Spleen (tissue), 11 donors: ENCODE results near the gene GPBAR1. TPM values are rescaled to one million over a fixed set of nuclear protein-coding genes. Genes with fewer than 3 reads are reported as not detected.

ENCODE experiments used
- DNase-seq: peaks from one replicate; pipeline ENCODE4 v3.0.0-alpha.2; 2020
- H3K27ac ChIP-seq, 8 donors: fragments of 200-600 bp; sonication (generic) in 7 of 8; 1 replicate in 4 of 8; 2 replicates in 4 of 8; pipeline versions ENCODE4 v1.5.0 to v1.8.0; 2016 to 2021; ENCODE audit warnings: inconsistent platforms in 4 of 8, mild to moderate bottlenecking in 4 of 8, moderate library complexity in 1 of 8
- H3K27me3 ChIP-seq, 7 donors: fragments of 200-600 bp; sonication (generic) in 6 of 7; replicated peaks in 1 of 7; 1 replicate in 4 of 7; 2 replicates in 3 of 7; pipeline versions ENCODE4 v1.5.0 to v1.8.0; 2016 to 2021; ENCODE audit warnings: inconsistent platforms in 3 of 7, mild to moderate bottlenecking in 1 of 7
- H3K36me3 ChIP-seq, 6 donors: fragments of 200-600 bp; sonication (generic) in 5 of 6; 1 replicate in 4 of 6; 2 replicates in 2 of 6; pipeline versions ENCODE4 v1.5.0 to v1.8.0; 2016 to 2021; ENCODE audit warnings: inconsistent platforms in 2 of 6
- H3K4me1 ChIP-seq, 6 donors: fragments of 200-600 bp; sonication (generic) in 5 of 6; 1 replicate in 3 of 6; 2 replicates in 3 of 6; pipeline versions ENCODE4 v1.5.0 to v1.8.0; 2016 to 2021; ENCODE audit warnings: inconsistent platforms in 3 of 6
- H3K4me3 ChIP-seq, 8 donors: fragments of 200-600 bp; sonication (generic) in 7 of 8; 1 replicate in 4 of 8; 2 replicates in 4 of 8; pipeline versions ENCODE4 v1.5.0 to v1.8.0; 2016 to 2021; ENCODE audit warnings: inconsistent platforms in 4 of 8, mild to moderate bottlenecking in 4 of 8, moderate library complexity in 2 of 8
- H3K9me3 ChIP-seq, 8 donors: fragments of 200-600 bp; sonication (generic) in 7 of 8; 1 replicate in 4 of 8; 2 replicates in 4 of 8; pipeline versions ENCODE4 v1.5.0 to v1.8.0; 2016 to 2021; ENCODE audit warnings: inconsistent platforms in 4 of 8
- POLR2A ChIP-seq, 3 donors: fragments of 450-650 bp; IDR thresholded peaks; one replicate each; pipeline ENCODE4 v1.5.1; 2017; ENCODE audit warnings: antibody characterized with exemption in 3 of 3, mild to moderate bottlenecking in 1 of 3
- POLR2AphosphoS5 ChIP-seq, 3 donors: sonication (generic); formaldehyde crosslinking; IDR thresholded peaks; one replicate each; pipeline ENCODE4 v1.5.1; 2017; ENCODE audit warnings: antibody characterized with exemption in 3 of 3
- WGBS, 5 donors: extraction: QIAGEN DNeasy Blood & Tissue Kit in 3 of 5; methylation state at CpG; one replicate each; pipeline versions ENCODE4 v1.1.5 to v1.1.7; 2013 to 2018; 5-methylcytosine and 5-hydroxymethylcytosine counted together
- intact Hi-C: fragments of 100-400 bp; cut with DNase I; formaldehyde crosslinking; loops from one replicate; pipeline ENCODE4 v1.15.0; 2023; ENCODE audit warnings: low total_unique reads
- polyA plus RNA-seq, 3 donors: library from polyadenylated mRNA; stranded (reverse); fragments of 200-250 nt; gene quantifications; one replicate each; pipeline ENCODE4 v1.2.1, GENCODE V29; 2013
- total RNA-seq, 7 donors: library from RNA; depleted of rRNA in 3 of 7; stranded (reverse); fragments of >200 nt in 3 of 7; fragmentation: NEBNext Ultra II Directional in 4 of 7; extraction: Animal tissue kit (Norgen Biotek cat#: 25700) in 4 of 7; gene quantifications; one replicate each; pipeline versions ENCODE4 v1.1.0 to v1.2.1, GENCODE V29; 2016 to 2021
- TF ChIP-seq, protein P1 (sequence below), 11 experiments: fragments of 200-600 bp in 7 of 11; fragments of 450-650 bp in 4 of 11; sonication (generic) in 4 of 11; IDR thresholded peaks in 8 of 11; conservative IDR thresholded peaks in 3 of 11; 1 replicate in 7 of 11; 2 replicates in 4 of 11; pipeline versions ENCODE4 v1.4.0 to v1.8.0; 2016 to 2021; ENCODE audit warnings: antibody characterized with exemption in 11 of 11, inconsistent platforms in 4 of 11, mild to moderate bottlenecking in 1 of 11
- donor health status: healthy with polysubstance abuse.
- donor health status: DM: no; HTN: no; CAD: no; lungs with moderate emphysema.
- donor health status: DM: no; HTN: no; CAD: no.
- donor health status: Bipolar disorder and iron deficiency.
- donor health status: healthy.
- donor health status: DM: no; HTN: no; CAD: no.
- donor health status: DM: yes; HTN: yes; CAD: no.

GPBAR1 gene
- total and polyA plus RNA-seq, 10 donors = 1.4 to 13.9 (median 6.8) TPM

GRCh38 chr2:218262631-218263586 lies 2.1 kb downstream of the GPBAR1 start:
- peaks cover 0 to 59% (median 48%) of the 10 kb centered on the region in 6 donors for H3K36me3 ChIP-seq
- TF ChIP-seq POLR2A (IDR thresholded peaks at IDR 0.05) (no peak), POLR2AphosphoS5 (IDR thresholded peaks at IDR 0.05) (peak in 1 of 3 donors; percentile 48)
- TF ChIP-seq, protein P1, sequence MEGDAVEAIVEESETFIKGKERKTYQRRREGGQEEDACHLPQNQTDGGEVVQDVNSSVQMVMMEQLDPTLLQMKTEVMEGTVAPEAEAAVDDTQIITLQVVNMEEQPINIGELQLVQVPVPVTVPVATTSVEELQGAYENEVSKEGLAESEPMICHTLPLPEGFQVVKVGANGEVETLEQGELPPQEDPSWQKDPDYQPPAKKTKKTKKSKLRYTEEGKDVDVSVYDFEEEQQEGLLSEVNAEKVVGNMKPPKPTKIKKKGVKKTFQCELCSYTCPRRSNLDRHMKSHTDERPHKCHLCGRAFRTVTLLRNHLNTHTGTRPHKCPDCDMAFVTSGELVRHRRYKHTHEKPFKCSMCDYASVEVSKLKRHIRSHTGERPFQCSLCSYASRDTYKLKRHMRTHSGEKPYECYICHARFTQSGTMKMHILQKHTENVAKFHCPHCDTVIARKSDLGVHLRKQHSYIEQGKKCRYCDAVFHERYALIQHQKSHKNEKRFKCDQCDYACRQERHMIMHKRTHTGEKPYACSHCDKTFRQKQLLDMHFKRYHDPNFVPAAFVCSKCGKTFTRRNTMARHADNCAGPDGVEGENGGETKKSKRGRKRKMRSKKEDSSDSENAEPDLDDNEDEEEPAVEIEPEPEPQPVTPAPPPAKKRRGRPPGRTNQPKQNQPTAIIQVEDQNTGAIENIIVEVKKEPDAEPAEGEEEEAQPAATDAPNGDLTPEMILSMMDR (IDR thresholded peaks at IDR 0.05 in 8 of 11, conservative IDR thresholded peaks at IDR 0.05 in 3 of 11) = no peak
- no peak for DNase-seq
- H3K27ac ChIP-seq = peak overlapping the region in 2 of 8 donors; percentile 82 to 84
- 89 to 93% (median 91%) methylated on average over 30 to 39 of the region's 39 CpGs for WGBS, 5 donors
- peaks cover 19 to 91% (median 63%) of the 10 kb centered on the region in 6 donors for H3K4me1 ChIP-seq
- intact Hi-C loops = no loop called here
- no peaks in the 10 kb centered on the region for H3K9me3 ChIP-seq
- no peaks in the 10 kb centered on the region for H3K27me3 ChIP-seq
- no peak overlapping the region for H3K4me3 ChIP-seq

- TF ChIP-seq, protein P1 (IDR thresholded peaks at IDR 0.05 in 8 of 11, conservative IDR thresholded peaks at IDR 0.05 in 3 of 11) = no peak
- no peak for TF ChIP-seq POLR2AphosphoS5 (IDR thresholded peaks at IDR 0.05)
- no peak for TF ChIP-seq POLR2A (IDR thresholded peaks at IDR 0.05)
- DNase-seq = no peak
- 78 to 85% (median 80%) methylated on average over 16 to 17 of the region's 17 CpGs for WGBS, 5 donors
- Histone ChIP-seq H3K27me3 (no peaks in the 10 kb centered on the region), H3K36me3 (peaks cover 0 to 63% (median 49%) of the 10 kb centered on the region in 6 donors), H3K9me3 (no peaks in the 10 kb centered on the region), H3K27ac (peak overlapping the region in 2 of 8 donors; percentile 82 to 84), H3K4me1 (peaks cover 16 to 91% (median 63%) of the 10 kb centered on the region in 6 donors), H3K4me3 (no peak overlapping the region)
- intact Hi-C loops = no loop called here
Observed at GRCh38 chr2:218263817-218264641, 3.2 kb downstream of the GPBAR1 start.

GRCh38 chr2:218264773-218265561 lies 4.2 kb downstream of the GPBAR1 start:
- peaks cover 11 to 88% (median 60%) of the 10 kb centered on the region in 6 donors for H3K4me1 ChIP-seq
- H3K9me3 ChIP-seq = no peaks in the 10 kb centered on the region
- no peak overlapping the region for H3K4me3 ChIP-seq
- intact Hi-C loops = no loop called here
- peaks cover 0 to 63% (median 49%) of the 10 kb centered on the region in 6 donors for H3K36me3 ChIP-seq
- H3K27ac ChIP-seq = peak overlapping the region in 2 of 8 donors; percentile 82 to 84
- WGBS, 5 donors = 89 to 96% (median 92%) methylated on average over 16 to 22 of the region's 22 CpGs
- TF ChIP-seq POLR2A (IDR thresholded peaks at IDR 0.05) = no peak
- TF ChIP-seq POLR2AphosphoS5 (IDR thresholded peaks at IDR 0.05) = peak in 2 of 3 donors; percentile 19 to 38
- TF ChIP-seq, protein P1 (IDR thresholded peaks at IDR 0.05 in 8 of 11, conservative IDR thresholded peaks at IDR 0.05 in 3 of 11) = no peak
- DNase-seq = peak; percentile 72
- H3K27me3 ChIP-seq = no peaks in the 10 kb centered on the region
